Activated T-helper 1 cell treated with anti-CD3 and anti-CD28 coated beads, Interleukin-12 subunit alpha, Interleukin-12 subunit beta, Interleukin-2, Interleukin-4 antibody, amounts not matched to agents 30 ng/mL and 10 ng/mL and 1 ng/mL, durations not matched to agents 14 hours and 24 hours and 36 hours (primary cell): ENCODE data around the gene PPP2R3A. TPM values are rescaled to one million over a fixed set of nuclear protein-coding genes. Genes with fewer than 3 reads are reported as not detected.

ENCODE experiments used
- DNase-seq: peaks from one replicate; pipeline ENCODE4 v3.0.0; 2021; ENCODE audit warnings: low spot score
- H3K27ac Mint-ChIP-seq: one replicate; pipeline ENCODE4 v1.8.0; 2021; ENCODE audit warnings: mild to moderate bottlenecking, mixed read lengths
- H3K27me3 Mint-ChIP-seq: one replicate; pipeline ENCODE4 v1.8.0; 2022; ENCODE audit warnings: mild to moderate bottlenecking, moderate library complexity, mixed read lengths; ENCODE audit not compliant: insufficient read depth
- H3K36me3 Mint-ChIP-seq: one replicate; pipeline ENCODE4 v1.8.0; 2021; ENCODE audit warnings: low read depth, mixed read lengths
- H3K4me1 Mint-ChIP-seq: one replicate; pipeline ENCODE4 v1.8.0; 2021; ENCODE audit warnings: low read depth, mixed read lengths
- H3K4me3 Mint-ChIP-seq: one replicate; pipeline ENCODE4 v1.8.0; 2021; ENCODE audit warnings: mild to moderate bottlenecking, moderate library complexity, mixed read lengths
- H3K9me3 Mint-ChIP-seq: one replicate; pipeline ENCODE4 v1.8.0; 2021; ENCODE audit warnings: mixed read lengths
- intact Hi-C: fragments of 100-400 bp; cut with micrococcal nuclease; formaldehyde crosslinking; loops from one replicate; pipeline ENCODE4 v1.15.1; 2024
- total RNA-seq: library from RNA; stranded (reverse); gene quantifications from 2 replicates; pipeline ENCODE4 v1.2.3, GENCODE V29; 2022

Gene PPP2R3A
- total RNA-seq, 1 donor from 2014 or later: not detected

DNA sequence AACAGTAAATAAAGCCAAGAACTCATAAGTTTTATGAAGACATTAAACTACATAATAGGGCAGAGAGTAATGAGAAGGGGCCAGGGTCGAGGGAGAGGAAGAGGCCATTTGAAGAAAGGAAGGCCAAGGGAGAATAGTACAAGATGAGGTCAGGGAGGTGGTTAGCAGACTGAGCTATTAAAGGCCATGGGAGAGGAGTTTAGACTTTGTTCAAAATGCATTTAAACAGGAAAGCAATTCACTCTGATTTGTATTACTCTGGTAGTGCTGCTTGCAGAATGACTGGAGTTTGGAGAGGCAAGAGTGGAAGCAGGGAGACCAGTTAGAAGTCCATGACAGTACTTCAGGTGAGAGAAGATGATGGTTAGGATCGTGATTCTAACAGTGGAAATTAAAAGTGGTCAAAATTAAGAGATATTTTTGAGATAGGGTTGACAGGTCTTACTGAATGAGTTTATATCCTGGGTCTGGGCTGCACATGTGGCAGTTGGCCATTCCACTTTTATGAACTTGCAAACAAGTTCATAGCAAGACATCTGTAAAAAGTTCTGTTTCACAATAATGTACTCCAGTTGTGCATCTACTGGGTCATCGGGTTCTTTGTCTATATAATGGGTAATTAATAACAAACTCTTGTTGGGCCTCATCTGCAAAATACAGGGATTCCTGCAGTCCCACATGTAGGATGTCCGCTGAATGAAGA lies 16.3 kb downstream of the PPP2R3A start:
- Mint-ChIP-seq H3K4me1 (no peaks in the 10 kb centered on the region), H3K27ac (no peak overlapping the region), H3K9me3 (no peaks in the 10 kb centered on the region), H3K27me3 (peaks cover 2% of the 10 kb centered on the region), H3K36me3 (no peaks in the 10 kb centered on the region), H3K4me3 (no peak overlapping the region)
- DNase-seq: no peak
- intact Hi-C loops: no loop called here

DNA sequence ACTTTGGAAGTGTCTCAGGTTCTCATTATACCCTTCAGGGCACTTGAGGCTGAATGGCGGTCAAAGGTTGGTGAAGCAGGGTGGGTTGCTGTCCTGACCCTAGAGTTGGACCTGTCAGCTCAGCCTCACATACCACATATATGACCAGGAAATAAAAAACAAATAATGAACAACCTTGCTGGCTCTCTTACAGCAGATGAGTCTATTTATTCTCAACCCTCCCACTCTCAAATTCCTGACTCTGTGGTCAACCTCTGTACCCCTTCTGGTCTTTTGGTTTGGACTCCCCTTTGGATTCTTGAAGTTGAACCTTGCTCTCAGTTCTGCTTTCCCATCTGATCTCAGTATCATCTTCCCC lies 16.9 kb downstream of the PPP2R3A start:
- Mint-ChIP-seq H3K27me3 (peaks cover 2% of the 10 kb centered on the region), H3K4me3 (no peak overlapping the region), H3K27ac (no peak overlapping the region), H3K4me1 (no peaks in the 10 kb centered on the region), H3K9me3 (no peaks in the 10 kb centered on the region), H3K36me3 (no peaks in the 10 kb centered on the region)
- no peak for DNase-seq
- intact Hi-C loops: no loop called here

DNA sequence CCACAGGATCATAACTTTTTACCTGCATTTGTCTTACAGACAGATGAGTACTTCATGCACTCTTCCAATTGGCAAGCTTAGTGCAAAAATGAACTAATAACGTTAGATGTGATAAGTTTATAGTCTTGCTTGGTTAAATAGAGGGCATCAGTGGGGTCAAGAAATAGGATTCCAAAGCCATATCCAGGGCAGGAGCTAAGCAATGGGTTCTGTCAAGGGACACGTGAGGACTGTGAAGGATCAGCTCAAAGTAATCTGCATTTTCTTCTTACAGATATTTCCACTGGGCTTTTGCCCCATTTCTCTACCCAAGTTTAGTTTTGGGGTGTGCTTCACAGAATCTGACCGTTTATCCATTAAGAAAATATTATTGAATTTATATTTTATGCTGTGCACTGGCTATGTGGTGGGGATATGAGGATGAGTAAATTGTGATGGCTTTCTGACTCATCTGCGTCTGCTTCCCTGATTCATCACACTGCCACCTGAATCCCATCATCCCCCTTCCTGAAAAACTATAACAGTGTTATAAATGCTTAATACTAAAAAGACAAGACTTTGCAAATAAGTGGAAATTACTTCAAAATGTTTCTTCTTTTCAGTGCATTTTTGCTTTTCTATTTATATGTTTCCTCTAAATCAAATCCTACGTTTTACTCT lies 17.5 kb downstream of the PPP2R3A start:
- peaks cover 2% of the 10 kb centered on the region for H3K27me3 Mint-ChIP-seq
- no peaks in the 10 kb centered on the region for H3K4me1 Mint-ChIP-seq
- no peak overlapping the region for H3K27ac Mint-ChIP-seq
- DNase-seq: no peak
- no peaks in the 10 kb centered on the region for H3K36me3 Mint-ChIP-seq
- H3K4me3 Mint-ChIP-seq: no peak overlapping the region
- intact Hi-C loops: no loop called here
- no peaks in the 10 kb centered on the region for H3K9me3 Mint-ChIP-seq

DNA sequence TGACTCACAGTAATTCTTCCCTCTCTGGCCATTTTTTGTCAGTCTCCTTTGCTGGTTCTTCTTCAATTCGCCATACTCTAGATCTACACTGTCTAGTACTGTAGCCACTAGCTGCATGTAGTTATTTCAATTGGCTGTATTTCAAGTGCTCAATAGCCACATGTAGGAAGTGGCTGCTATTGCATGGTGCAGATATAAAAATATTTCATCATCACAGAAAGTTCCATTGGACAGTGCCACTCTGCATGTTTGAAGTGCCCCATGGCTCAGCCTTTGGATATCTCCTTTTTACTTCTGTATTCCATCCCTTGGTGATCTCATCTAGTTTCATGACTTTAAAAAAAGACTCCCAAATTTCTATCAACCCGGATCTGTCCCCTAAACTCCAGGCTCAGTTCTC lies 22.1 kb downstream of the PPP2R3A start:
- no peak overlapping the region for H3K4me3 Mint-ChIP-seq
- no peak overlapping the region for H3K27ac Mint-ChIP-seq
- H3K36me3 Mint-ChIP-seq: no peaks in the 10 kb centered on the region
- no peaks in the 10 kb centered on the region for H3K9me3 Mint-ChIP-seq
- no peak for DNase-seq
- intact Hi-C loops: no loop called here
- no peaks in the 10 kb centered on the region for H3K4me1 Mint-ChIP-seq
- peaks cover under 1% of the 10 kb centered on the region for H3K27me3 Mint-ChIP-seq

DNA sequence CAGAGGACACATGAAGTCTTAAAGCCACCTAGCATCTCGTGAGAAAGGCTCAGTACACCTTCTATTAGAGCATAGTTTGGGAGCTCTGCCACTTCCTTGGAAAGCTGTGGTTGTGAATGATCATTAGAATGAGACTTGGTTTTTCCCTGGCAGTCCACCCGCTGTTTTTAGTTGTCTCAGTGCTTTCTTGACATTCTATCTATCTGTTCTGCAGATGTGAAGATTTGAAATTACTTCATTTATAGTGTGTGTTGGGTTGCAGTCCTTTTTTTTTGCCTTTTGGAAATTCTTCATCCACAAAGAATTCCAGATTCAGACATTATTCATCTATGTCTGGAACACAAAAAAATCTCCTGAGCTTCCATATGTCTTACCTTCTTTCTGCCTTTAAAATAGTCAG lies 23.7 kb downstream of the PPP2R3A start:
- H3K27ac Mint-ChIP-seq: no peak overlapping the region
- intact Hi-C loops: no loop called here

DNA sequence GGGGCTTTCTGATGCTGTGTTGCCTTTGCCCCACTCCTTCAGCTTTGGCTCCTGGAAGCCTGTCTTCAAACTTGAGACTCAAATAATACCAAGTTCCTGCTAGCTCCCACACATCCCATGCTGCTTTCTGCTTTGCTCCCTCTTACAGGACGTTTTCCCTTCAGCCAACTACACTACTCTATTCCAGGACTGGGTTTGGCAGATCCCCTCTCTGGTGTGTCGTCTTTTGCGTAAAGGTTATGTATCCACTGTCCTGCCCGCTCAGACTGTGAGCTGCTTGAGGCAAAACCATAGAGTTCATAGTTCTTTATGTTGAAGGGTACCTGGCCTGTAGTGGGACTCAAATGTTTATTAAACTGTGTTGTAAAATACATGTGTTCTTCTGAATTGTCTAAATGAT lies 25.4 kb downstream of the PPP2R3A start:
- Mint-ChIP-seq H3K9me3 (no peaks in the 10 kb centered on the region), H3K36me3 (no peaks in the 10 kb centered on the region), H3K27ac (no peak overlapping the region), H3K27me3 (no peaks in the 10 kb centered on the region), H3K4me1 (no peaks in the 10 kb centered on the region), H3K4me3 (no peak overlapping the region)
- no peak for DNase-seq
- intact Hi-C loops: no loop called here

More for the DNA sequence above, 23.7 kb downstream of the PPP2R3A start:
- no peak for DNase-seq
- Mint-ChIP-seq H3K27me3 (no peaks in the 10 kb centered on the region), H3K9me3 (no peaks in the 10 kb centered on the region), H3K4me1 (no peaks in the 10 kb centered on the region), H3K36me3 (no peaks in the 10 kb centered on the region), H3K4me3 (no peak overlapping the region)

DNA sequence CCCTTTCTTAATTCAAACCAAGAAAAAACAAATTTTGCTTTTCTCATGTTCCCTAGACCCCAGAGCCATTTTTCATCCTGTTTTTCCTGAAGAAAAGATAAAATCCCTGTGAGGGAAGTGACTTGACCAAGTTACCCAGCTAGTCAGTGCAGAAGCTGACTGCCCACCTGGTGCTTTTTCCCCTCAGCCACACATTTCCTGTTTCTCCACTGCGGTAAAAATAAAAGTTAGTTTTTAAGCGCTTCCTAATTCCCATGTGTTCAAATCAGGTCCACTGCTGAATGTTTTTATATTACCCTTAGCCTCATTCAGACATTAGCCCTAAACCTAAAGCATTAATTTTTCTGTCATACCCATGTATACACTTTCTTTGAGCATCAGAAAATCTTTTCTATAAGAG lies 26.1 kb downstream of the PPP2R3A start:
- DNase-seq: no peak
- no peak overlapping the region for H3K27ac Mint-ChIP-seq
- intact Hi-C loops: no loop called here
- H3K9me3 Mint-ChIP-seq: no peaks in the 10 kb centered on the region
- no peaks in the 10 kb centered on the region for H3K4me1 Mint-ChIP-seq
- no peaks in the 10 kb centered on the region for H3K27me3 Mint-ChIP-seq
- no peaks in the 10 kb centered on the region for H3K36me3 Mint-ChIP-seq
- H3K4me3 Mint-ChIP-seq: no peak overlapping the region

DNA sequence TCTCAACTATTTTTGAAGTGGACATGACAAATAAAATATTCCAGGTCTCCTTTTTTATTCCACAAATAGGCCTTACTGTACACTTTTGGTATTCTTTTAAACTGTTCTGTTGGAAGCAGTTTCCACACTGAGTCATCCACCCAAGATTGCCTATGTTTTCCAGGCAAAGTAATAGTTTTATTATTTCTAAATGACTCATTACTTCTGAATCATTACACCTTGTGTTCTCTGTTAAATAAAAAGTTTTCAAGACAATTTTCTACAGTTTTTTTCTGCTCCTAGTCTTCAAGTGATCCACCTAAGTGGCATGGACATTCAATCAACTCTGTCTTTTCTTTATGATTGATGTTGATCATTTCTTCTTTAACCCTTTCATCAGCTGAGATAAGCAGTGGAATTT lies 26.5 kb downstream of the PPP2R3A start:
- H3K27ac Mint-ChIP-seq: no peak overlapping the region
- H3K4me1 Mint-ChIP-seq: no peaks in the 10 kb centered on the region

DNA sequence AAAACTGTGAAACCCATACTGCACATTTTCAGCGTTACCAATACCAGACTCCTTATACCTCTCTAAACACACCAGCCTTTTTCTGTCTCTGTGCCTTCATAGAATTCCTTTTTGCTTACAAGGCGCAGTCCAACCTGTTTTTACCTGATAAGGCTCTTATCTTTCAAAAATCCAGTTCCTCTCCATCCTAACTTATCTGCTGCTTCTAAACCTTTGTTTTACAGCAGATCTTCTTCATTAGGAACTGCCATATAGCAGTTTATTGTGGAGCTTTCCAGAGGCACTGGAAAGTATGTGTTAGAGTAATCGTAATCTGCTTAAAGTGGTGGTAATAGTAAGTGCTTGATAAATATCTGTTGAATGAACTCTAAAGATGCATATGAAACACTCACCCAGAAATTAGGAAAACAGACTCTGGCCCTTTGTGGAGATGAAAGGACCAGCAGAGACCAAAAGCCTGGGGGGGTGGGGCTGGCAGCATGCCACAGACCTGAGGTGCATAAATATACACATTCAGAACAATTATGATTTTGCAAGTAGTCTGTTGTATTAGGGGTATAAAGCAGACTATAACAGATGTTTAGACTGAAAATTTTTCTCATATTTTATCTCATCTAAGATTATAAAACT lies 29.3 kb downstream of the PPP2R3A start:
- Mint-ChIP-seq H3K27me3 (no peaks in the 10 kb centered on the region), H3K27ac (no peak overlapping the region), H3K36me3 (no peaks in the 10 kb centered on the region), H3K9me3 (no peaks in the 10 kb centered on the region), H3K4me3 (no peak overlapping the region), H3K4me1 (no peaks in the 10 kb centered on the region)
- intact Hi-C loops: no loop called here
- no peak for DNase-seq

More for the DNA sequence above, 26.5 kb downstream of the PPP2R3A start:
- intact Hi-C loops: no loop called here
- no peak for DNase-seq
- Mint-ChIP-seq H3K9me3 (no peaks in the 10 kb centered on the region), H3K36me3 (no peaks in the 10 kb centered on the region), H3K27me3 (no peaks in the 10 kb centered on the region), H3K4me3 (no peak overlapping the region)

DNA sequence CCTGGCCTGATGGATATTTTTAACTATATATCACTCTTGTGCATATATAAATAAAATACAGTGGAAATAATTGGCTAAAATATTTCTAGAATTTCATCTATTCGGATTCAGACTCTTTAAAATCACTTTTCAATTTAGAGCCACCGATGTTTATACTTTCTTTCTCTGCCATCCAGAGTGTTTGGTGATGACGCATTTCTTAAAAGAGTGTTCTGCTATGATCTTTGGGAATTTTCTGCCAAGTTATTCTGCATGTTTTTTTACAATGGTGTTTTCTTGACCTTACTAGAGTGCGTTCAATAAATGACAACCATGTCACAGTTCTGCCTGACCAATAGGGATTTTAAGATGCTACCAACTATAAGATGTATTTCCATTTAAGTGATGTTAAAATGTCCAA lies 30.2 kb downstream of the PPP2R3A start:
- Mint-ChIP-seq H3K27ac (no peak overlapping the region), H3K27me3 (no peaks in the 10 kb centered on the region), H3K4me3 (no peak overlapping the region), H3K9me3 (no peaks in the 10 kb centered on the region), H3K36me3 (no peaks in the 10 kb centered on the region), H3K4me1 (no peaks in the 10 kb centered on the region)
- DNase-seq: no peak
- intact Hi-C loops: no loop called here

DNA sequence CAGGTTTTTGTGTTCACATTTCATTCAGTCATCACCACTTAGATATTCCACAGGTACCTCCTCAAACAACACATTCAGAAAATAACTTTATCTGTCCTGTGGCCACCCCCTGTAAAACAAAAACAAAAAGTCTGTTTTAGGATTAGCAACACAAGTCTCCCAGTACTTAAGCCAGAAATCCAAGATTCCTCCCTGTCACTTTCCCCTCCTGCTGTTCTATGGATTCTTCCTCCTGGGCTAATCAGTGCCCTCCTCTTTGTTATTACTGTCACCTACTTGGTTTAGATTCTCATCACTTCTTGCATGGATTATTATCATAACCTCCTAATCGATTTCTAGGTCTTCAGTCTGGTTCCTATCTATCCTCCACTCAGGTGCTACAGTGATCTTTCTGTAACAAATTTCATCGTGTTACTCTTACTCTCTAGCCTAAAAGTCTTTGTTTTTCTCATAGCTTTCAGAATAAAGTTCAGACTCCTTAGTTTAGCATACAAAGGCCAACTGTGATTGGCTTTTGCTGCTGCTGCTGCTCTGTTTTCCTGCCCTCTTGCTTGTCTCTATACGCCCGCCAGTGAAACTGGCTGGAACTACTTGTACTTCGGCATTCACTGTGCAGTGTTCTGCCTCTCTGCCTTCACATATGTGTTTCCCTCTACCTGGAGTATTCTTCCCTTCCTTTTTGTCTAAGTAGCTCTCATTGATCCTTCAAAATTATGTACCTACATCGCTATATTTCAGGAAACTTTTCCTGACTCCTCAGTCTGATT lies 32.2 kb downstream of the PPP2R3A start:
- no peaks in the 10 kb centered on the region for H3K36me3 Mint-ChIP-seq
- intact Hi-C loops: no loop called here
- H3K9me3 Mint-ChIP-seq: peaks cover 2% of the 10 kb centered on the region
- H3K27me3 Mint-ChIP-seq: no peaks in the 10 kb centered on the region
- H3K4me1 Mint-ChIP-seq: no peaks in the 10 kb centered on the region
- DNase-seq: no peak
- no peak overlapping the region for H3K27ac Mint-ChIP-seq
- H3K4me3 Mint-ChIP-seq: no peak overlapping the region

DNA sequence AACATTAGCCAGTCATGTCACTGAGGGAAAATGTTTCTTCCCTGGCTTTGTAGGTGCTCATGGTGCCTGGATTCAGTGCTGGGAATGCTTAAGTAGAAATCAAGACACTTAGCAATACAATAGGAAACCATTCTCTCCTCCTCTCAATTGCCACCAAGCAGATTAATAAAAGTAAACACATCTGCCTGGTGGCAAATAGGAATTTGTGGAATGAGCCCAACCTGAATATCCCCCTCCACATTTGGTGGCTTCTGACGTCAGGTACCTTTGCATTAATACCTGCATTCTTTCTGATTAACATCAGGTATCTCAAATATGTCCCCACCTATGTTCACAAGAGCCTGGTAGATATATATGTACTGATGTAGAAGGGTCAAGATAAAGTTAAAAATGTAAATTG lies 42.7 kb downstream of the PPP2R3A start:
- Mint-ChIP-seq H3K36me3 (no peaks in the 10 kb centered on the region), H3K27ac (no peak overlapping the region), H3K4me3 (no peak overlapping the region), H3K9me3 (no peaks in the 10 kb centered on the region), H3K27me3 (peaks cover 3% of the 10 kb centered on the region), H3K4me1 (no peaks in the 10 kb centered on the region)
- no peak for DNase-seq
- intact Hi-C loops: no loop called here
